HepG2 (cell line): ENCODE measurements around the gene FAM53B. TPM values are rescaled to one million over a fixed set of nuclear protein-coding genes. Genes with fewer than 3 reads are reported as not detected.

Experiments used
- CCAR2 ChIP-seq: fragments of 200-400 bp; formaldehyde crosslinking; optimal IDR thresholded peaks from 2 replicates; pipeline ENCODE3; 2018; ENCODE audit warnings: low read depth, mild to moderate bottlenecking, low read length, moderate library complexity
- HNF4G ChIP-seq, 2 experiments: sonication (generic) in 1 of 2; formaldehyde crosslinking in 1 of 2; IDR thresholded peaks; 2 replicates each; pipeline versions ENCODE4 v1.4.0 to v1.6.1; 2011 to 2020; ENCODE audit warnings: borderline replicate concordance in 2 of 2, low read depth in 2 of 2, mild to moderate bottlenecking in 2 of 2, low read length in 1 of 2, missing genetic modification reagents in 1 of 2, moderate library complexity in 1 of 2
- TRAFD1 ChIP-seq: sonication (generic); formaldehyde crosslinking; IDR thresholded peaks from 2 replicates; pipeline ENCODE4 v1.5.1; 2020; ENCODE audit warnings: missing genetic modification reagents, mild to moderate bottlenecking, borderline replicate concordance
- ZBTB33 ChIP-seq: sonication (generic); formaldehyde crosslinking; IDR thresholded peaks from 2 replicates; pipeline ENCODE4 v1.4.0; 2020; ENCODE audit warnings: missing genetic modification reagents
- ZBTB40 ChIP-seq, 2 experiments: fragments of 450-650 bp in 1 of 2; sonication (generic) in 1 of 2; formaldehyde crosslinking in 1 of 2; IDR thresholded peaks; 2 replicates each; pipeline versions ENCODE4 v1.6.1 to v1.8.0; 2016 to 2022; ENCODE audit warnings: antibody characterized with exemption in 1 of 2, mild to moderate bottlenecking in 1 of 2, missing genetic modification reagents in 1 of 2
- ZFX ChIP-seq: sonication (generic); formaldehyde crosslinking; IDR thresholded peaks from 2 replicates; pipeline ENCODE4 v1.4.0; 2020; ENCODE audit warnings: mild to moderate bottlenecking, low read depth, missing genetic modification reagents, moderate library complexity
- ZNF362 ChIP-seq: sonication (generic); formaldehyde crosslinking; IDR thresholded peaks from 2 replicates; pipeline ENCODE4 v1.4.0; 2020; ENCODE audit warnings: missing genetic modification reagents, mild to moderate bottlenecking, borderline replicate concordance
- ZNF414 ChIP-seq: sonication (generic); formaldehyde crosslinking; IDR thresholded peaks from 2 replicates; pipeline ENCODE4 v1.5.0; 2020; ENCODE audit warnings: missing genetic modification reagents
- ZNF770 ChIP-seq: sonication (generic); formaldehyde crosslinking; IDR thresholded peaks from 2 replicates; pipeline ENCODE4 v1.5.0; 2020; ENCODE audit warnings: mild to moderate bottlenecking, missing genetic modification reagents
- polyA plus RNA-seq, 8 experiments: library from polyadenylated mRNA; depleted of rRNA in 3 of 8; stranded (reverse) in 7 of 8; unstranded in 1 of 8; fragments of >200 nt; fragmentation: Illumina TruSeq in 4 of 8; extraction: Trizol in 4 of 8; gene quantifications; 2 replicates each; pipeline versions ENCODE4 v1.2.1 to v1.2.3, GENCODE V29; 2011 to 2016; ENCODE audit warnings: low read depth in 4 of 8, missing spikeins in 1 of 8, mixed read lengths in 1 of 8; ENCODE audit not compliant: insufficient read depth in 1 of 8
- total RNA-seq, 5 experiments: library from RNA; depleted of rRNA; stranded (reverse); fragments of >200 nt; fragmentation: Illumina TruSeq; extraction: Trizol; gene quantifications; 2 replicates each; pipeline ENCODE4 v1.2.3, GENCODE V29; 2016; ENCODE audit warnings: low read depth in 1 of 5

Gene FAM53B
- total and polyA plus RNA-seq, 2 of the 13 experiments (the other 11 are each of a cell fraction or from before 2014, with no cell fraction given): 6.4 to 19.3 TPM

GRCh38 chr10:124651402-124651891, 92.7 kb downstream of the FAM53B start (continued):
- TF ChIP-seq ZNF414 (no peak), ZNF770 (CRISPR knock-in tag) (peak; percentile 96), TRAFD1 (CRISPR knock-in tag) (no peak), ZBTB33 (CRISPR knock-in tag) (peak; percentile 80), ZBTB40 (IDR thresholded peaks at IDR 0.05) (no peak), ZBTB40 (CRISPR knock-in tag; IDR thresholded peaks at IDR 0.05) (0 out of 2 replicates have a peak, but pooled peaks have one; percentile 40), CCAR2 (no peak), HNF4G (IDR thresholded peaks at IDR 0.05; ENCODE audit: borderline replicate concordance, low read depth, low read length) (peak; percentile 39; the same call in 1 of the 2 replicates), HNF4G (CRISPR knock-in tag; IDR thresholded peaks at IDR 0.05; ENCODE audit: borderline replicate concordance, low read depth) (peak; percentile 59; the same call in 1 of the 2 replicates), ZFX (CRISPR knock-in tag) (peak; percentile 72), ZNF362 (CRISPR knock-in tag) (no peak)
